H1 (cell line): ENCODE measurements around the gene SLC6A8. TPM values are rescaled to one million over a fixed set of nuclear protein-coding genes. Genes with fewer than 3 reads are reported as not detected.

Experiments
- CTCF ChIA-PET: fragments of 300-600 bp; sonication (Branson Sonifier 250); formaldehyde crosslinking; loops from one replicate; lab custom pipeline; 2021; ENCODE audit not compliant: partially characterized antibody; lab: Charles Lee
- POLR2A ChIA-PET: fragments of 300-600 bp; sonication (Branson Sonifier 250); formaldehyde crosslinking; loops from one replicate; lab custom pipeline; 2021; ENCODE audit warnings: inconsistent platforms; ENCODE audit not compliant: partially characterized antibody; lab: Charles Lee
- DNase-seq, 2 experiments: peaks; one replicate each; pipeline versions ENCODE4 v3.0.0 to v3.0.0-alpha.2; 2010 to 2022; ENCODE audit warnings: low spot score in 2 of 2, low read depth in 1 of 2, mixed read lengths in 1 of 2
- FAIRE-seq: peaks from 2 replicates; lab custom pipeline; 2011; peaks lifted over from hg19 to GRCh38; lab: Jason Lieb, UNC
- H2AFZ ChIP-seq: 2 replicates; pipeline ENCODE4 v1.8.1; 2012; ENCODE audit warnings: low read length, inconsistent platforms
- H2AK5ac ChIP-seq: 2 replicates; pipeline ENCODE4 v1.6.1; 2013; ENCODE audit warnings: low read depth, low read length
- H2BK120ac ChIP-seq: replicated peaks from 2 replicates; pipeline ENCODE3; 2013; ENCODE audit warnings: low read depth, low read length, inconsistent platforms
- H2BK12ac ChIP-seq: 2 replicates; pipeline ENCODE4 v1.6.1; 2013; ENCODE audit warnings: low read depth, low read length
- H2BK15ac ChIP-seq: 2 replicates; pipeline ENCODE4 v1.6.1; 2013; ENCODE audit warnings: low read length
- H2BK20ac ChIP-seq: 2 replicates; pipeline ENCODE4 v1.6.1; 2013; ENCODE audit warnings: low read length
- H2BK5ac ChIP-seq: 2 replicates; pipeline ENCODE4 v1.6.1; 2013; ENCODE audit warnings: low read depth, low read length
- H3K14ac ChIP-seq: 2 replicates; pipeline ENCODE4 v1.6.1; 2013; ENCODE audit warnings: inconsistent platforms; ENCODE audit not compliant: insufficient read length
- H3K18ac ChIP-seq: 2 replicates; pipeline ENCODE4 v1.6.1; 2013; ENCODE audit warnings: low read length; ENCODE audit errors: extremely low read depth
- H3K23ac ChIP-seq: 2 replicates; pipeline ENCODE4 v1.6.1; 2013; ENCODE audit warnings: inconsistent platforms; ENCODE audit not compliant: insufficient read length
- H3K23me2 ChIP-seq: 2 replicates; pipeline ENCODE4 v1.6.1; 2013; ENCODE audit warnings: low read depth, low read length
- H3K27ac ChIP-seq: 2 replicates; pipeline ENCODE4 v1.6.1; 2011; ENCODE audit warnings: low read depth, low read length, inconsistent platforms
- H3K27me3 ChIP-seq, 4 experiments: replicated peaks in 1 of 4; 1 replicate in 1 of 4; 2 replicates in 3 of 4; pipeline versions ENCODE4 v1.6.1 to v1.8.1; 2011 to 2013; ENCODE audit warnings: low read length in 3 of 4, mild to moderate bottlenecking in 3 of 4, inconsistent platforms in 2 of 4, mixed read lengths in 2 of 4, moderate library complexity in 1 of 4; ENCODE audit not compliant: control insufficient read depth in 3 of 4, insufficient read depth in 3 of 4; ENCODE audit errors: extremely low read depth in 1 of 4
- H3K36me3 ChIP-seq, 4 experiments: 2 replicates each; pipeline versions ENCODE4 v1.6.1 to v1.8.1; 2011 to 2013; ENCODE audit warnings: mild to moderate bottlenecking in 4 of 4, low read length in 3 of 4, moderate library complexity in 2 of 4, control low read depth in 1 of 4, inconsistent platforms in 1 of 4; ENCODE audit not compliant: insufficient read depth in 4 of 4, control insufficient read depth in 2 of 4
- H3K4ac ChIP-seq: replicated peaks from 2 replicates; pipeline ENCODE3; 2013; ENCODE audit warnings: low read length, low read depth, mixed read lengths, inconsistent platforms; ENCODE audit not compliant: insufficient read length
- H3K4me1 ChIP-seq, 4 experiments: replicated peaks in 1 of 4; 1 replicate in 1 of 4; 2 replicates in 3 of 4; pipeline versions ENCODE4 v1.6.1 to v1.8.1; 2011 to 2013; ENCODE audit warnings: low read length in 3 of 4, inconsistent platforms in 2 of 4, mixed read lengths in 1 of 4; ENCODE audit not compliant: insufficient read depth in 4 of 4, control insufficient read depth in 3 of 4
- H3K4me2 ChIP-seq, 2 experiments: 2 replicates each; pipeline versions ENCODE4 v1.6.1 to v1.8.1; 2011 to 2013; ENCODE audit warnings: low read depth in 2 of 2, low read length in 2 of 2, control low read depth in 1 of 2, inconsistent platforms in 1 of 2, mild to moderate bottlenecking in 1 of 2; ENCODE audit not compliant: insufficient read depth in 1 of 2
- H3K4me3 ChIP-seq, 4 experiments: fragments of 200-600, 300-600 bp in 1 of 4; sonication (generic), shearing (Covaris generic), sonication (Bioruptor Twin) in 1 of 4; 2 replicates each; pipeline versions ENCODE4 v1.5.1 to v1.8.1; 2011 to 2016; ENCODE audit warnings: low read length in 4 of 4, low read depth in 3 of 4, control low read depth in 2 of 4, inconsistent platforms in 2 of 4, mild to moderate bottlenecking in 2 of 4, mixed read lengths in 1 of 4, moderate library complexity in 1 of 4; ENCODE audit not compliant: insufficient read depth in 2 of 4; ENCODE audit errors: extremely low read depth in 1 of 4
- H3K56ac ChIP-seq: replicated peaks from 2 replicates; pipeline ENCODE3; 2013; ENCODE audit warnings: low read depth, mild to moderate bottlenecking, mixed read lengths, low read length, inconsistent platforms; ENCODE audit not compliant: insufficient read length
- H3K79me1 ChIP-seq: 2 replicates; pipeline ENCODE4 v1.6.1; 2013; ENCODE audit warnings: low read depth, low read length, control low read depth
- H3K79me2 ChIP-seq, 2 experiments: 2 replicates each; pipeline versions ENCODE4 v1.6.1 to v1.8.1; 2012 to 2013; ENCODE audit warnings: low read length in 2 of 2, mild to moderate bottlenecking in 2 of 2, inconsistent platforms in 1 of 2; ENCODE audit not compliant: insufficient read depth in 2 of 2, control insufficient read depth in 1 of 2
- H3K9ac ChIP-seq, 4 experiments: replicated peaks in 1 of 4; 1 replicate in 1 of 4; 2 replicates in 3 of 4; pipeline versions ENCODE4 v1.6.1 to v1.8.1; 2011 to 2013; ENCODE audit warnings: low read depth in 3 of 4, low read length in 3 of 4, control low read depth in 2 of 4, mild to moderate bottlenecking in 2 of 4, moderate library complexity in 2 of 4, inconsistent platforms in 1 of 4; ENCODE audit errors: extremely low read depth in 1 of 4
- H3K9me3 ChIP-seq, 2 experiments: 2 replicates each; pipeline versions ENCODE4 v1.6.1 to v1.8.1; 2012 to 2013; ENCODE audit warnings: mild to moderate bottlenecking in 2 of 2, moderate library complexity in 2 of 2, control low read depth in 1 of 2, inconsistent platforms in 1 of 2, low read depth in 1 of 2, low read length in 1 of 2, mixed read lengths in 1 of 2; ENCODE audit not compliant: insufficient read depth in 2 of 2
- H4K20me1 ChIP-seq, 2 experiments: replicated peaks in 1 of 2; 2 replicates each; pipeline versions ENCODE3 to v1.8.1; 2011 to 2013; ENCODE audit warnings: inconsistent platforms in 2 of 2, low read length in 2 of 2, mild to moderate bottlenecking in 1 of 2; ENCODE audit not compliant: insufficient read depth in 2 of 2, control insufficient read depth in 1 of 2
- H4K5ac ChIP-seq: 2 replicates; pipeline ENCODE4 v1.6.1; 2013; ENCODE audit warnings: low read length, low read depth, mixed read lengths, inconsistent platforms; ENCODE audit not compliant: insufficient read length
- H4K8ac ChIP-seq: 2 replicates; pipeline ENCODE4 v1.8.0; 2013; ENCODE audit warnings: mild to moderate bottlenecking, moderate library complexity, low read length, inconsistent platforms; ENCODE audit not compliant: insufficient read depth; ENCODE audit errors: extremely low read depth
- H4K91ac ChIP-seq: replicated peaks from 2 replicates; pipeline ENCODE3; 2013; ENCODE audit warnings: low read length, mixed read lengths, inconsistent platforms; ENCODE audit not compliant: insufficient read length
- ATF2 ChIP-seq: IDR thresholded peaks from 2 replicates; pipeline ENCODE4 v1.6.1; 2012; ENCODE audit warnings: low read length, inconsistent platforms
- EGR1 ChIP-seq: IDR thresholded peaks from 2 replicates; pipeline ENCODE4 v1.6.1; 2011; ENCODE audit warnings: low read depth, low read length, borderline replicate concordance
- FOSL1 ChIP-seq: IDR thresholded peaks from 2 replicates; pipeline ENCODE4 v1.6.1; 2011; ENCODE audit warnings: mild to moderate bottlenecking, low read depth, low read length, moderate library complexity; ENCODE audit not compliant: insufficient read depth
- JUND ChIP-seq: IDR thresholded peaks from 2 replicates; pipeline ENCODE4 v1.6.1; 2011; ENCODE audit warnings: mild to moderate bottlenecking, improper control_type of control experiment, low read length
- MAFK ChIP-seq: IDR thresholded peaks from 2 replicates; pipeline ENCODE4 v1.6.1; 2012; ENCODE audit warnings: low read depth, mild to moderate bottlenecking, improper control_type of control experiment, low read length
- PHF8 ChIP-seq: fragments of 200-600 bp; sonication (generic); conservative IDR thresholded peaks from 2 replicates; pipeline ENCODE4 v1.7.1; 2012; ENCODE audit warnings: low read depth, mild to moderate bottlenecking, inconsistent platforms, low read length, moderate library complexity
- RXRA ChIP-seq: IDR thresholded peaks from 2 replicates; pipeline ENCODE4 v1.6.1; 2011; ENCODE audit warnings: low read depth, mild to moderate bottlenecking, low read length, moderate library complexity; ENCODE audit not compliant: insufficient read depth
- SAP30 ChIP-seq: fragments of 300-600 bp; sonication (generic); IDR thresholded peaks from 2 replicates; pipeline ENCODE4 v1.7.1; 2012; ENCODE audit warnings: low read length, moderate library complexity, mild to moderate bottlenecking, inconsistent platforms; ENCODE audit not compliant: insufficient read depth, insufficient replicate concordance
- SP1 ChIP-seq: IDR thresholded peaks from 2 replicates; pipeline ENCODE4 v1.6.1; 2011; ENCODE audit warnings: low read depth, low read length
- SP4 ChIP-seq: IDR thresholded peaks from 2 replicates; pipeline ENCODE4 v1.6.1; 2012; ENCODE audit warnings: low read length, inconsistent platforms
- SRF ChIP-seq: IDR thresholded peaks from 2 replicates; pipeline ENCODE4 v1.6.1; 2011; ENCODE audit warnings: mild to moderate bottlenecking, low read depth, low read length, moderate library complexity
- TEAD4 ChIP-seq: IDR thresholded peaks from 2 replicates; pipeline ENCODE4 v1.6.1; 2012; ENCODE audit warnings: low read depth, low read length, inconsistent platforms, mixed read lengths
- WGBS, 2 experiments: shearing (Covaris generic) in 1 of 2; methylation state at CpG; one replicate each; pipeline versions ENCODE4 v1.1.6 to v1.1.7; 2013 to 2015; ENCODE audit warnings: low lambda C conversion rate in 2 of 2, mixed read lengths in 2 of 2, inconsistent platforms in 1 of 2, low coverage in 1 of 2, missing lambda C conversion rate in 1 of 2; ENCODE audit not compliant: insufficient replicate concordance in 2 of 2, insufficient coverage in 1 of 2, insufficient read length in 1 of 2; ENCODE audit errors: extremely low coverage in 1 of 2, missing lambda C conversion rate in 1 of 2; 5-methylcytosine and 5-hydroxymethylcytosine counted together
- polyA plus RNA-seq, 7 experiments: library from polyadenylated mRNA; depleted of rRNA in 3 of 7; stranded (reverse) in 5 of 7; unstranded in 2 of 7; fragments of >200 nt in 5 of 7; fragments of 200-250 nt in 2 of 7; gene quantifications; 1 replicate in 5 of 7; 2 replicates in 1 of 7; 4 replicates in 1 of 7; pipeline versions ENCODE4 v1.2.1 to v1.2.3, GENCODE V29; 2011 to 2013; ENCODE audit warnings: missing spikeins in 2 of 7, mixed read lengths in 2 of 7
- total RNA-seq: library from RNA; stranded (reverse); fragmentation: NEBNext Ultra II Directional; extraction: Animal tissue kit (Norgen Biotek cat#: 25700); gene quantifications from 2 replicates; pipeline ENCODE4 v1.2.1, GENCODE V29; 2021

The SLC6A8 gene
- total and polyA plus RNA-seq, 2 of the 8 experiments (the other 6 are each of a cell fraction or from before 2014, with no cell fraction given) = 87.7 to 94.7 TPM

- H3K27me3 ChIP-seq = no peaks in the 10 kb centered on the region
- no peak for TF ChIP-seq SRF
- TF ChIP-seq RXRA = no peak
- no peak for TF ChIP-seq EGR1
- TF ChIP-seq SP4 = no peak
- no peak for TF ChIP-seq FOSL1
- TF ChIP-seq ATF2 = no peak
- TF ChIP-seq TEAD4 = no peak
- no peak for TF ChIP-seq SP1
- no peak for TF ChIP-seq JUND
- no peak for TF ChIP-seq MAFK
- no peak for TF ChIP-seq SAP30
- no peak for TF ChIP-seq PHF8
- H4K5ac ChIP-seq = no peak overlapping the region
- H3K79me1 ChIP-seq = no peaks in the 10 kb centered on the region
- H3K56ac ChIP-seq = no peak overlapping the region
- H2BK120ac ChIP-seq = no peak overlapping the region
- no peak overlapping the region for H3K4me2 ChIP-seq
- H3K27ac ChIP-seq = no peak overlapping the region
- H3K23ac ChIP-seq = no peak overlapping the region
- H3K36me3 ChIP-seq = no peaks in the 10 kb centered on the region
- WGBS, 2 experiments = 93% methylated on average over 3 of the region's 15 CpGs; no CpG with 5 or more reads in 1 of the 2 experiments
- H3K9me3 ChIP-seq = no peaks in the 10 kb centered on the region
- no peak overlapping the region for H4K8ac ChIP-seq
- H3K23me2 ChIP-seq = no peaks in the 10 kb centered on the region
- H3K18ac ChIP-seq = no peak overlapping the region
- H3K4me3 ChIP-seq = no peak overlapping the region
- ChIA-PET POLR2A (interaction anchor here (1.0 to 2.4 kb wide), 2 partner anchors 14 to 114 kb away, joined by 3 to 5 read pairs; no protein-coding TSS in a partner anchor), CTCF (interaction anchor here (0.6 kb wide), 1 partner anchor 72 kb away, joined by 3 read pairs; no protein-coding TSS in a partner anchor)
- H2BK5ac ChIP-seq = no peak overlapping the region
- no peaks in the 10 kb centered on the region for H4K20me1 ChIP-seq
- H2AFZ ChIP-seq = no peak overlapping the region
- H3K14ac ChIP-seq = no peak overlapping the region
- H3K4me1 ChIP-seq = peaks cover 0 to 4% (median 0%) of the 10 kb centered on the region in 4 experiments; a peak in 3 of 7 replicates
- no peak overlapping the region for H2BK15ac ChIP-seq
- FAIRE-seq (no peak), DNase-seq (no peak)
- H4K91ac ChIP-seq = no peak overlapping the region
- no peak overlapping the region for H3K4ac ChIP-seq
- H2AK5ac ChIP-seq = no peak overlapping the region
- no peak overlapping the region for H2BK20ac ChIP-seq
- no peak overlapping the region for H3K9ac ChIP-seq
- H3K79me2 ChIP-seq = no peaks in the 10 kb centered on the region
- no peak overlapping the region for H2BK12ac ChIP-seq
Observed at GRCh38 chrX:153733651-153734240, 46.0 kb downstream of the SLC6A8 start.
